Measurements from ENCODE around the gene MINAR2.

Gene MINAR2, protein sequence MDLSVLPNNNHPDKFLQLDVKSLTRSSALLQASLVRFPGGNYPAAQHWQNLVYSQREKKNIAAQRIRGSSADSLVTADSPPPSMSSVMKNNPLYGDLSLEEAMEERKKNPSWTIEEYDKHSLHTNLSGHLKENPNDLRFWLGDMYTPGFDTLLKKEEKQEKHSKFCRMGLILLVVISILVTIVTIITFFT
- total RNA-seq: 0 reads per million in 3 donors

DNA sequence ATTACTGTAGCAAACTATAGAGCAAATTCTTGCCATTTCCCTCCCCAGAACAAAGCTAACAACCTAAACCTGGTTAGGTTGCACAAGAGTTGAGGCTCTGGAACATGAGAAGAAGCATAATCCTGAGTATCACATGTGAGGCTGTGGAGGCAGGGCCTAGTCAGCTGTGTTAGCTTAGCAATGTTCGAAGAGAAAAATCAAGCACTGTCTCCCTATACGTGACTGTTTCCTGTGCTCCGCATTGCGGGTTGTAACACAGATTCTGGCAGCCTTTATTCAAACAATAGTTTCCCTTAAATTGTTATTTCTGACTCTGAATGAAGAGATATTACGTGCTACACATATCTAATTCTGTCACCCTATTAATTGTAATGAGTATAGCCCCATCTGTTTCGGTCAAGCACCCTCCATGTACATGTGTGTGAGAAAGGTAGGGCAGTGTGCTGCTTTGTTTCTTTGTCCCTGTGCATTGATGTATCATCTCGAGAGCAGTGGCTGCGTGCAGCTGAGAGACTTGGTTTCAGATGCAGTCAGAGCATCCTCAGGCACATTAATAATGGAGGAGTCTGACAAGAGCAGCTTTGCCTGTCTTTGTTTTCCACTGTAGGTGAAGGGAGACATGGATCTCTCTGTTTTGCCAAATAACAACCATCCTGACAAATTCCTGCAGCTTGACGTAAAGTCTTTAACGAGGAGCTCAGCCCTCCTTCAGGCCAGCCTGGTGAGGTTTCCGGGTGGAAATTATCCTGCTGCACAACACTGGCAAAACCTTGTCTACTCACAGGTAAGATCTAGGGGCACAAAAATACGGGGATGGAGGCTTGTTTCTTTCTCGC, at the start of gene MINAR2:
Gene MINAR2 (plus strand): TSS at position 523 of the 836 bp plus-strand sequence. CDS start 97 bp downstream, at position 620.
- Histone ChIP-seq H3K27ac (ENCODE audit: insufficient read depth, low read length, poor library complexity, severe bottlenecking) (no peak within 1 kb of the TSS), H3K4me1 (ENCODE audit: control insufficient read depth, insufficient read depth, low read length, poor library complexity, severe bottlenecking) (no peaks in the 10 kb centered on the region), H3K4me3 (ENCODE audit: insufficient read depth, low read depth, low read length, poor library complexity, severe bottlenecking) (no peak within 1 kb of the TSS), H3K36me3 (ENCODE audit: control insufficient read depth, insufficient read depth, low read length) (no peaks in the 10 kb centered on the region), H3K27me3 (replicated peaks; ENCODE audit: control insufficient read depth, insufficient read depth, low read length, poor library complexity, severe bottlenecking) (no peaks in the 10 kb centered on the region), H3K9me3 (ENCODE audit: control insufficient read depth, low read length) (no peaks in the 10 kb centered on the region)
- DNase-seq: no peak

DNA sequence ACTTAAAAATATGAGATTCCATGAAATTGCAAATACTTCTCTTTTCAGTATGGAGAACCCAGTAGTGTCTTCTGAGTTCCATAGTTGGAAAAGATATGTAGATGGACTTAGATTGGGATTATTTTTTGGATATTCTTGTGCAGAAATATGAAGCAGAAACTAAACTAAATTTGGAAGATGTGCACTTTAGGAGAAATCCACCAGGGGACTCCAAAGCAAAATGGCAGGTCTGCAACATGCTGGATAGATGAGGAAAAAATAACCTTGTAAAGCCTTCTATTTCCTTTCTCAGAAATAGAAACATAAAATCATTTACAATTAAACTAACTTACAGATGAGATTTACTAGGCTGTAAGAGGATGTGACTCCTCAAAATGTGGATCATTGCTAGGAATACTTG, 49.2 kb upstream of the MINAR2 start:
- H3K9me3 ChIP-seq (ENCODE audit: control insufficient read depth, low read length): no peaks in the 10 kb centered on the region
- H3K27ac ChIP-seq (ENCODE audit: insufficient read depth, low read length, poor library complexity, severe bottlenecking): no peak overlapping the region
- no peak overlapping the region for H3K4me3 ChIP-seq (ENCODE audit: insufficient read depth, low read depth, low read length, poor library complexity, severe bottlenecking)
- DNase-seq: no peak
- H3K4me1 ChIP-seq (ENCODE audit: control insufficient read depth, insufficient read depth, low read length, poor library complexity, severe bottlenecking): no peaks in the 10 kb centered on the region
- no peaks in the 10 kb centered on the region for H3K27me3 ChIP-seq (replicated peaks; ENCODE audit: control insufficient read depth, insufficient read depth, low read length, poor library complexity, severe bottlenecking)
- H3K36me3 ChIP-seq (ENCODE audit: control insufficient read depth, insufficient read depth, low read length): no peaks in the 10 kb centered on the region

GRCh38 chr5:129716235-129716634, 31.7 kb upstream of the MINAR2 start:
- DNase-seq: no peak

DNA sequence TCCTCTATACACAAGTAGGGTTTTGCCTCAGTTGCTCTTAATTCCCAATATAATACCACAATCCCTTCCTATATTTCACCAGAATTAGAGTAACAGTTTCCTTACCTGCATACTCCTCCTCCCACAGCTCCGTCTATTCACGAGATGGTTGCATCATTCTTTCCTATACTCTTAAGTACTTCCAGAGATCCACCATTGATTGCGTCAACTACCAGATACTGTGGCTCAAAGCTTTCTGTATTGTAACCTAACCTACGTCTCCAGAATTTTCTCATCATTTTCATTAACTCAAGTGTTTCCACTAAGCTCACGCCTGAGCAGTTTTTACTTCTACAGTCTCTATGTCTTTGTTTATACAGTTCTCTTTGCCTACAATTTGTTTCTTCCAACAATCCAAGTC, 31.2 kb upstream of the MINAR2 start:
- no peaks in the 10 kb centered on the region for H3K36me3 ChIP-seq (ENCODE audit: control insufficient read depth, insufficient read depth, low read length)
- H3K27ac ChIP-seq (ENCODE audit: insufficient read depth, low read length, poor library complexity, severe bottlenecking): no peak overlapping the region
- no peak overlapping the region for H3K4me3 ChIP-seq (ENCODE audit: insufficient read depth, low read depth, low read length, poor library complexity, severe bottlenecking)
- H3K9me3 ChIP-seq (ENCODE audit: control insufficient read depth, low read length): no peaks in the 10 kb centered on the region
- DNase-seq: no peak
- H3K27me3 ChIP-seq (replicated peaks; ENCODE audit: control insufficient read depth, insufficient read depth, low read length, poor library complexity, severe bottlenecking): no peaks in the 10 kb centered on the region
- no peaks in the 10 kb centered on the region for H3K4me1 ChIP-seq (ENCODE audit: control insufficient read depth, insufficient read depth, low read length, poor library complexity, severe bottlenecking)

More at GRCh38 chr5:129716235-129716634, 31.7 kb upstream of the MINAR2 start:
- Histone ChIP-seq H3K9me3 (ENCODE audit: control insufficient read depth, low read length) (no peaks in the 10 kb centered on the region), H3K36me3 (ENCODE audit: control insufficient read depth, insufficient read depth, low read length) (no peaks in the 10 kb centered on the region), H3K27ac (ENCODE audit: insufficient read depth, low read length, poor library complexity, severe bottlenecking) (no peak overlapping the region), H3K4me3 (ENCODE audit: insufficient read depth, low read depth, low read length, poor library complexity, severe bottlenecking) (no peak overlapping the region), H3K4me1 (ENCODE audit: control insufficient read depth, insufficient read depth, low read length, poor library complexity, severe bottlenecking) (no peaks in the 10 kb centered on the region), H3K27me3 (replicated peaks; ENCODE audit: control insufficient read depth, insufficient read depth, low read length, poor library complexity, severe bottlenecking) (no peaks in the 10 kb centered on the region)

GRCh38 chr5:129717751-129718310, 30.1 kb upstream of the MINAR2 start:
- Histone ChIP-seq H3K4me3 (ENCODE audit: insufficient read depth, low read depth, low read length, poor library complexity, severe bottlenecking) (no peak overlapping the region), H3K9me3 (ENCODE audit: control insufficient read depth, low read length) (no peaks in the 10 kb centered on the region), H3K27me3 (replicated peaks; ENCODE audit: control insufficient read depth, insufficient read depth, low read length, poor library complexity, severe bottlenecking) (no peaks in the 10 kb centered on the region), H3K27ac (ENCODE audit: insufficient read depth, low read length, poor library complexity, severe bottlenecking) (no peak overlapping the region), H3K36me3 (ENCODE audit: control insufficient read depth, insufficient read depth, low read length) (no peaks in the 10 kb centered on the region), H3K4me1 (ENCODE audit: control insufficient read depth, insufficient read depth, low read length, poor library complexity, severe bottlenecking) (no peaks in the 10 kb centered on the region)
- no peak for DNase-seq

DNA sequence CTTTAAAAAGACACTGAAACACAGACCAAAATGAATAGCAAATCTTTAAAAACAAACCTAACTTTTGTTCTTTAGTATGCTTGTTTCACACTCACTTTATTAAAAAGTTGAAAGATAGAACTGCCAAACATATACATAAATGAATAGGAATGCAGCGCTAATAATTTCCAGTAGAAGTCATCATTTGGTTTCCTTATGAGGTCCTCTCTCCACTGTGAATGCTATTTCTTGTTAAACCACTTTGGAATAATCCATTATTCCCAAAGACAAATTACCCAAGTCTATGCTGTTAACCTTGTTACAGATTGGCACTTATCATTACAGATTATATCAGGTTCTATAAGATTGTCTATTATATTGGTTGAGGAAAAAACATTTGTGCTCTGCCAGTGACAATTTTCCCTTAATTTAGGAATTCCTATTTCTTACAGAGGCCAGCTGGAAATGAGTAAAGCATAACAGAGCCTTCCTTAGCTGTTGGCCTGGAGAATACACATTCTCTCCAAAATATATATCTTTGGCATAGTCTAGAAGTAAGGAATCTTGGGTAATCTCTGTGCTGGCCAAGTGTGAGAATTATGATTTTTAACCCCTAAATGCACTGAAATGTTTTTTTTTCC, 29.3 kb upstream of the MINAR2 start:
- no peaks in the 10 kb centered on the region for H3K27me3 ChIP-seq (replicated peaks; ENCODE audit: control insufficient read depth, insufficient read depth, low read length, poor library complexity, severe bottlenecking)
- no peaks in the 10 kb centered on the region for H3K36me3 ChIP-seq (ENCODE audit: control insufficient read depth, insufficient read depth, low read length)
- no peaks in the 10 kb centered on the region for H3K4me1 ChIP-seq (ENCODE audit: control insufficient read depth, insufficient read depth, low read length, poor library complexity, severe bottlenecking)
- no peaks in the 10 kb centered on the region for H3K9me3 ChIP-seq (ENCODE audit: control insufficient read depth, low read length)
- no peak for DNase-seq
- no peak overlapping the region for H3K27ac ChIP-seq (ENCODE audit: insufficient read depth, low read length, poor library complexity, severe bottlenecking)
- no peak overlapping the region for H3K4me3 ChIP-seq (ENCODE audit: insufficient read depth, low read depth, low read length, poor library complexity, severe bottlenecking)

DNA sequence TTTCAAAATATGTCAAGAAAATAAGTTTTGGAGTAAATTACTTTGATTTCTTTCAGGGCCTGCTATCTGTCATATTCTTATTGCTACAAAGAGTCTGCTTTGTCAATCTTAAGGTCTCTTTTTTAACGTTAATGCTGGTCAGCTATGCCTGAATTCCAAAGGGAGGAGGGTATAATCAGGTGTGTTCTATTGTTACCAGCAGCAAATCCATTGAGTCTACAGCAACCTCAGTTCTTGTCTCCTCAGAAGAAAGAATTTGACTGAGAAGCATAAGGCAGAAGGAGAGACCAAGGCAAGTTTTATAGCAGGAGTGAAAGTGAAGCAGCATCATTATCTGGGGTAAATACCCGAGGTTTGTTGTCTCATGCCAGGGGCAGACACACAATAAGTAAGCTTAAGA, 23.7 kb upstream of the MINAR2 start:
- Histone ChIP-seq H3K4me1 (ENCODE audit: control insufficient read depth, insufficient read depth, low read length, poor library complexity, severe bottlenecking) (no peaks in the 10 kb centered on the region), H3K27ac (ENCODE audit: insufficient read depth, low read length, poor library complexity, severe bottlenecking) (no peak overlapping the region), H3K4me3 (ENCODE audit: insufficient read depth, low read depth, low read length, poor library complexity, severe bottlenecking) (no peak overlapping the region), H3K27me3 (replicated peaks; ENCODE audit: control insufficient read depth, insufficient read depth, low read length, poor library complexity, severe bottlenecking) (no peaks in the 10 kb centered on the region), H3K9me3 (ENCODE audit: control insufficient read depth, low read length) (no peaks in the 10 kb centered on the region), H3K36me3 (ENCODE audit: control insufficient read depth, insufficient read depth, low read length) (no peaks in the 10 kb centered on the region)
- no peak for DNase-seq

GRCh38 chr5:129724647-129725046, 23.2 kb upstream of the MINAR2 start:
- no peak overlapping the region for H3K27ac ChIP-seq (ENCODE audit: insufficient read depth, low read length, poor library complexity, severe bottlenecking)
- H3K9me3 ChIP-seq (ENCODE audit: control insufficient read depth, low read length): no peaks in the 10 kb centered on the region
- no peak overlapping the region for H3K4me3 ChIP-seq (ENCODE audit: insufficient read depth, low read depth, low read length, poor library complexity, severe bottlenecking)
- no peaks in the 10 kb centered on the region for H3K4me1 ChIP-seq (ENCODE audit: control insufficient read depth, insufficient read depth, low read length, poor library complexity, severe bottlenecking)
- H3K27me3 ChIP-seq (replicated peaks; ENCODE audit: control insufficient read depth, insufficient read depth, low read length, poor library complexity, severe bottlenecking): no peaks in the 10 kb centered on the region
- no peak for DNase-seq
- H3K36me3 ChIP-seq (ENCODE audit: control insufficient read depth, insufficient read depth, low read length): no peaks in the 10 kb centered on the region

DNA sequence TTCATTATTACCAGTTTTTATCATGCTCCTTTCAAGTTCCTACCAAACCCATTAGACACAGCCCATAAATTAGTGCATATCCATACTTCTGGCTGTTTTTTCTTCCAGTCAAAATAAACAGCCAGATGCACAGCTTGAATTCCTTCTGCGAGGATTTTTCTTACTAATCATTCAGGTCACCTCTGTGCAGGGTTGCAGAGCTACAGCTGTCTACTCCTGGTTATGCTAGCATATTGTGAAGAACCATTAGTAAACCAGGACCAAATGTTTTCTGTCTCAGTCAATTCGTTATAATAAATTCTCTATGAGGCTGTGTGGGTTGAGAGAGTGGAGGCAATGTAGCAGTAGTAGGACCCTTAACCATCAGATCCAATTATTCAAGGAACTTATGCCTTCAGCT, 8.1 kb upstream of the MINAR2 start:
- H3K9me3 ChIP-seq (ENCODE audit: control insufficient read depth, low read length): no peaks in the 10 kb centered on the region
- H3K36me3 ChIP-seq (ENCODE audit: control insufficient read depth, insufficient read depth, low read length): no peaks in the 10 kb centered on the region
- no peaks in the 10 kb centered on the region for H3K27me3 ChIP-seq (replicated peaks; ENCODE audit: control insufficient read depth, insufficient read depth, low read length, poor library complexity, severe bottlenecking)
- no peaks in the 10 kb centered on the region for H3K4me1 ChIP-seq (ENCODE audit: control insufficient read depth, insufficient read depth, low read length, poor library complexity, severe bottlenecking)
- H3K27ac ChIP-seq (ENCODE audit: insufficient read depth, low read length, poor library complexity, severe bottlenecking): no peak overlapping the region
- H3K4me3 ChIP-seq (ENCODE audit: insufficient read depth, low read depth, low read length, poor library complexity, severe bottlenecking): no peak overlapping the region
- no peak for DNase-seq

Measured in effector memory CD4-positive, alpha-beta T cell (primary cell).